Hepatocyte (in vitro differentiated cells): ENCODE measurements around the gene TEX14.

Experiments
- EZH2phosphoT487 ChIP-seq: fragments of 200-600 bp; sonication (generic); IDR thresholded peaks from one replicate; pipeline ENCODE4 v1.6.1; 2018; ENCODE audit warnings: antibody characterized with exemption, mild to moderate bottlenecking, low read depth, moderate library complexity; ENCODE audit not compliant: unreplicated experiment, severe bottlenecking
- TF ChIP-seq, protein P1 (sequence below): fragments of 200-600 bp; sonication (generic); IDR thresholded peaks from 2 replicates; pipeline ENCODE4 v1.5.1; 2016; ENCODE audit warnings: antibody characterized with exemption, mild to moderate bottlenecking; ENCODE audit not compliant: poor library complexity

DNA sequence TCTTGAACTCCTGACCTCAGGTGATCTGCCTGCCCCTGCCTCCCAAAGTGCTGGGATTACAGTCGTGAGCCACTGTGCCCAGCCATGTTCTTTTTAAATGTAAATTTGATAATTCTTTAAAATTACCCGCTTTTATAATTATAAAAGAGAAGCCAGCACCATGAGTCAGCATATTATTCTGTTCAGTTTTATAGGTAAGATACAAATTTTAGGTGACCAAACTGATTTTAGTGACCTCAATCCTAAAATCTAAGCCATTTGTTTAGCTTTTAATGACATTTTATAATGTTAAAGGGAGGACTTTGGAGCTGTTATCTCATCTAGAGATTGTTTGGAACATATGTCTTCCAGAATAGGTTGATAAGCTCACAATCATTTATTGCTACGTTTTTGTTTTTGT lies 43.0 kb upstream of the TEX14 start:
- TF ChIP-seq EZH2phosphoT487: no peak
- TF ChIP-seq, protein P1, sequence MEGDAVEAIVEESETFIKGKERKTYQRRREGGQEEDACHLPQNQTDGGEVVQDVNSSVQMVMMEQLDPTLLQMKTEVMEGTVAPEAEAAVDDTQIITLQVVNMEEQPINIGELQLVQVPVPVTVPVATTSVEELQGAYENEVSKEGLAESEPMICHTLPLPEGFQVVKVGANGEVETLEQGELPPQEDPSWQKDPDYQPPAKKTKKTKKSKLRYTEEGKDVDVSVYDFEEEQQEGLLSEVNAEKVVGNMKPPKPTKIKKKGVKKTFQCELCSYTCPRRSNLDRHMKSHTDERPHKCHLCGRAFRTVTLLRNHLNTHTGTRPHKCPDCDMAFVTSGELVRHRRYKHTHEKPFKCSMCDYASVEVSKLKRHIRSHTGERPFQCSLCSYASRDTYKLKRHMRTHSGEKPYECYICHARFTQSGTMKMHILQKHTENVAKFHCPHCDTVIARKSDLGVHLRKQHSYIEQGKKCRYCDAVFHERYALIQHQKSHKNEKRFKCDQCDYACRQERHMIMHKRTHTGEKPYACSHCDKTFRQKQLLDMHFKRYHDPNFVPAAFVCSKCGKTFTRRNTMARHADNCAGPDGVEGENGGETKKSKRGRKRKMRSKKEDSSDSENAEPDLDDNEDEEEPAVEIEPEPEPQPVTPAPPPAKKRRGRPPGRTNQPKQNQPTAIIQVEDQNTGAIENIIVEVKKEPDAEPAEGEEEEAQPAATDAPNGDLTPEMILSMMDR: no peak
